Stimulated activated CD4-positive, alpha-beta T cell treated with anti-CD3 and anti-CD28 coated beads, Interleukin-2, amount 100 ng/mL, for 48 hours (primary cell): ENCODE measurements around the gene TAPT1.
"Not testable (repeated sequence)": the region's sequence is repeated elsewhere in the genome, so short reads cannot be mapped to it uniquely, and the experiment has no call there.

ENCODE experiments used
- DNase-seq, 2 donors: peaks; one replicate each; pipeline ENCODE4 v3.0.0-alpha.2; 2020

TAPT1 gene

GRCh38 chr4:16225863-16226815, at the start of gene TAPT1:
TAPT1 (minus strand) TSS chr4:16226471; CDS start chr4:16226457, 14 bp downstream.
- peak; percentile 66 to 77 for DNase-seq

GRCh38 chr4:16271411-16271810, 45.1 kb upstream of the TAPT1 start:
- DNase-seq = no peak

GRCh38 chr4:16270454-16271328, 44.4 kb upstream of the TAPT1 start:
- no peak for DNase-seq

GRCh38 chr4:16269742-16270453, 43.6 kb upstream of the TAPT1 start:
- not testable (repeated sequence) for DNase-seq

GRCh38 chr4:16269240-16269639, 43.0 kb upstream of the TAPT1 start:
- no peak for DNase-seq

- no peak for DNase-seq
These were observed 42.0 kb upstream of the TAPT1 start for GRCh38 chr4:16268290-16268689.

GRCh38 chr4:16267639-16268038, 41.4 kb upstream of the TAPT1 start:
- no peak for DNase-seq

GRCh38 chr4:16265820-16266219, 39.5 kb upstream of the TAPT1 start:
- DNase-seq = no peak

GRCh38 chr4:16264798-16265197, 38.5 kb upstream of the TAPT1 start:
- no peak for DNase-seq

- DNase-seq = no peak
These were observed 36.8 kb upstream of the TAPT1 start for GRCh38 chr4:16263056-16263455.

- DNase-seq = no peak
These were observed 35.9 kb upstream of the TAPT1 start for GRCh38 chr4:16262188-16262587.

GRCh38 chr4:16261313-16261878, 35.1 kb upstream of the TAPT1 start:
- DNase-seq = no peak

- peak; percentile 13 to 26 for DNase-seq
These were observed 33.6 kb upstream of the TAPT1 start for GRCh38 chr4:16259889-16260246.

- DNase-seq = no peak
These were observed 33.1 kb upstream of the TAPT1 start for GRCh38 chr4:16259241-16259888.

GRCh38 chr4:16257611-16258010, 31.3 kb upstream of the TAPT1 start:
- no peak for DNase-seq

- no peak for DNase-seq
These were observed 30.1 kb upstream of the TAPT1 start for GRCh38 chr4:16256343-16256742.

GRCh38 chr4:16255730-16256129, 29.5 kb upstream of the TAPT1 start:
- DNase-seq = no peak

GRCh38 chr4:16253127-16253960, 27.1 kb upstream of the TAPT1 start:
- DNase-seq = no peak

GRCh38 chr4:16250661-16251365, 24.5 kb upstream of the TAPT1 start:
- no peak for DNase-seq

GRCh38 chr4:16248605-16249004, 22.3 kb upstream of the TAPT1 start:
- DNase-seq = no peak

GRCh38 chr4:16245241-16245640, 19.0 kb upstream of the TAPT1 start:
- DNase-seq = no peak
